Measurements from ENCODE around the gene TUBB2A. TPM values are rescaled to one million over a fixed set of nuclear protein-coding genes. Genes with fewer than 3 reads are reported as not detected.
"Not testable (repeated sequence)": the region's sequence is repeated elsewhere in the genome, so short reads cannot be mapped to it uniquely, and the experiment has no call there.

Gene TUBB2A
- total and polyA plus RNA-seq, 2 of the 4 experiments (the other 2 are of a cell fraction), result 164 to 264 TPM

DNA sequence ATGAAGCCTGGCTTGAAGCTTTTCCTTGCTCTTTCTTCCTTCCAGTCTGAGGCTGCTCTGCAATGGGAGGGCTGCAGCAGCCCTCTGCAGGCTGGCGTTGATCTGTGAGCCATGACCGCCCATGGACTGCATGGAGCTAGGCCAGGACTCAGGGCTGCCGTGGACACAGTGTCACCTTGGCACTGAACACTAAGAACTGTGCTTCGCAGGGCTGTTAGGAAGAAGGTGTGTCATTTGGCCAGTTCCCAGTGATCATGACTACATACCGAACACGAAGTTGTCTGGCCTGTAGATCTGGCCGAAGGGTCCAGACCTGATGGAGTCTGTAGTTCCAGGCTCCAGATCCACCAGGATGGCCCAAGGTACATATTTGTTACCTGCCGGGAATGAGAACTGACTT lies 21.3 kb upstream of the TUBB2A start:
- H2BK15ac ChIP-seq (ENCODE audit: low read depth, low read length); POLR2A ChIA-PET (ENCODE audit: unreplicated experiment); H3K4me2 ChIP-seq (ENCODE audit: low read depth, low read length); H2AFZ ChIP-seq (replicated peaks; ENCODE audit: low read length, poor library complexity); H2BK5ac ChIP-seq (ENCODE audit: low read depth, low read length, poor library complexity, severe bottlenecking); H3K56ac ChIP-seq (ENCODE audit: extremely low read depth, insufficient read depth, low read length); H2BK20ac ChIP-seq (ENCODE audit: low read depth, low read length); H4K8ac ChIP-seq (ENCODE audit: low read depth in 2 of 2, low read length in 2 of 2); H3K14ac ChIP-seq (replicated peaks; ENCODE audit: low read depth, low read length); H3K4ac ChIP-seq (ENCODE audit: low read depth, low read length); H3K9me1 ChIP-seq (ENCODE audit: insufficient read depth, low read length); H3K27ac ChIP-seq (ENCODE audit: insufficient read depth, low read length); intact Hi-C loops (cut with micrococcal nuclease); H2BK120ac ChIP-seq (ENCODE audit: low read depth, low read length); H4K91ac ChIP-seq (ENCODE audit: insufficient read depth, low read depth, low read length); CTCF ChIA-PET; dilution Hi-C loops (cut with HindIII; ENCODE audit: low sequenced_read_pairs, unreplicated experiment); H3K4me3 ChIP-seq (ENCODE audit: insufficient read depth, low read depth, low read length); H4K20me1 ChIP-seq (ENCODE audit: insufficient read depth, low read length); H3K18ac ChIP-seq (ENCODE audit: low read depth, low read length); DNase-seq; H2AK9ac ChIP-seq (replicated peaks; ENCODE audit: low read depth, low read length, poor library complexity); in situ Hi-C loops (cut with MboI; ENCODE audit: low sequenced_read_pairs); H3K36me3 ChIP-seq (ENCODE audit: control insufficient read depth, insufficient read depth, low read length); ATAC-seq (ENCODE audit: low read depth); H3K79me1 ChIP-seq (ENCODE audit: low read depth in 1 of 2, low read length in 2 of 2); BruUV-seq (replicated peaks); H3K9ac ChIP-seq (ENCODE audit: low read depth, low read length); H3K23ac ChIP-seq (ENCODE audit: low read depth, low read length); H3K4me1 ChIP-seq (ENCODE audit: control insufficient read depth, insufficient read depth, low read length); H3K9me3 ChIP-seq (ENCODE audit: control insufficient read depth, insufficient read depth, low read length); H4K5ac ChIP-seq (ENCODE audit: low read depth, low read length); H2AK5ac ChIP-seq (ENCODE audit: low read depth, low read length): not testable (repeated sequence)
- peaks cover 10% of the 10 kb centered on the region for H3K27me3 ChIP-seq (ENCODE audit: control insufficient read depth, insufficient read depth, low read length)
- 90% methylated on average over 4 of the region's 8 CpGs; no CpG with 5 or more reads in 1 of the 2 experiments for WGBS, 2 experiments (ENCODE audit: extremely low coverage in 2 of 2, insufficient read length in 1 of 2)

All from IMR-90 (cell line).